GM19438 (cell line): ENCODE measurements around the gene MVB12B.

Experiments used
- ATAC-seq: cut with Tn5 transposase; IDR thresholded peaks from one replicate; pipeline ENCODE4 v1.9.1; 2021; ENCODE audit warnings: low read depth; ENCODE audit not compliant: unreplicated experiment

The MVB12B gene

DNA sequence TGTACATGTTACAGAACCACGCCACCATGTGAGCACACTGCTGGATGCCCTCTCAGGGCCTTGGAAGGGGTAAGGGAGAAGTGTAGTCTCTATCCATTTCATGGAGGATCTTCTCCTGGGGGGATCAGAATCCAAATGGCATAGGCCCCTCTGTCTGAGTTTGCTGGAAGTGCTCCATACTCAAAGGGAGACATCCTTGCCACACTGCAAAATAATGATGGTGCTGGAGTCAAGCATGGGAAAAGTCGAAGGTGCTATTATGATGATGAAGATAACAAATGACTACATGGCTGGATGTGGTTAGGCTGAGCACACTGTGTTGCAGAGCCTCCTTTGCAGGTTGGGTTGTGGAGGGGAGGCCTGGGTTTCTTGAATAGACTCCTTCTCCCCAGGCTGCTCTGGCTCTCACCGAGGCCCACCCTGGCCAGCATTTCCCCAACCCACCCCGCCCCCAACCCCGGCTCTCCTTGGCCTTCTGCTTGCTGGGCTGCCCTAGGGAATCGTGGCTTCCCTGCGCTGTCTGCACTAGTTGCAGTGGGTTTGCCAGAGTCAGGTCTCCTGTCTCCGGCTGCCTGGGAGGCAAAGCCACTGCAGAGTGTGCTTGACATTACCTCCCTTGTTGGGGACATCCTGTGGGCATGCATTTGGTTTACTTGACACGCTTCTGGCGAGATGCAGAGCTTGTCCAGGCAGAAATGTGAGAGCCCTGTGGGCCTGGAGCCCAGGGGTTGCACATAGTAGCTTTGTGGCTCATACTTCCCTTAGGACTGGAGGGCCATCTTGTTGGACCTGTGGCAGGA, 3.0 kb downstream of the MVB12B start:
- no peak for ATAC-seq

DNA sequence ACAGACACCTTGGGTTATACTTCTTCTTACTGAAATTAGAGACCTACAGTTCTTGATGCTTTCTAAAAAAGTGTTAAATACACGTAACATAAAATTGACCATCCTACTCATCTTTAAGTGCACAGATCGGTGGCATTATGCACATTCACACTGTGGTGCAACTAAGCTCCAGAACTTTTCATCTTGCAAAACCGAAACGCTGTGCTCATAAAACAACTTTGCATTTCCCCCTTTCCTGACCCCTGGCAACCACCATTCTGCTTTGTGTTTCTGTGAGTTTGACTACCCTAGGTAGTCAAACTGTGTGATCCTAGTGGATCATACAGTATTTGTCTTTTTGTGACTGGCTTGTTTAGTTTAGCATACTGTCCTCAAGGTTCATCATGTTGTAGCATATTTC, 3.9 kb downstream of the MVB12B start:
- no peak for ATAC-seq

DNA sequence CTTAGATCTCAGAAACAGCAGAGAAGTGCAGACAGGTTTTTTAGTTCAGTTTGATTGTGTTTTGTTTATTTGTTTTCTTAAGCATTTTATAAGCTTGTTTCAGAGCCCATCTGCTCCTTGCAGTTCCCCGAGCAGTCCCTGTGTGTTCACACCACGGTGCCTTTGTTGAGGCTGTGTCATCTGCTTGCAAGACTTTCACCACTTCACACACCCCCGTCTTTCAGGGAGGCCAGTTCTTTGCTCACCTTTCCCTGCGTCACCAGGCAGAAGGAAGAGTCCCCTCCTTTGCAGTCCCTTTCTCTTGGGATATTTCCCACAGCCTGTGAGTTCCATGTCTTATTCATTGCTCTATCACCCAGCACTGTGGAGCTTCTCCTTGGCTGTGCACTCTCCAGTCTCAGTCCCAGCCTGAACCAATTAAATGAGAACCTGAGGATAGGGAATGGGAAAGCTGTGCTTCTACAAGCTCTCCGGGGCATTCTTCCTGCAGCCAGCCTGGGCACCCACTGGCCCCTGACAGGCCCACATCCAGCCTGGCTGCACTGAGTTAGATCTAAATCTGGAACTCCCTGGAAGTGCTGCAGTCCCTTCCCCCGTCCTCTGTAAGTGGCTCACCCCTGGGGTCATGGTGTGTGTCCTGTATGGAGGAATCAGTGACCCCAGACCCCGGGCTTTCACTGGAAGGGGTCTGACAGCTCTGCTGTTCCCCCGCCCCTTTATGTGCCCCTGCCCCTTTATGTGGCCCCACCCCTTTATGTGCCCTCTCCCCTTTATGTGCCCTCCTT, 5.5 kb downstream of the MVB12B start:
- ATAC-seq: no peak

DNA sequence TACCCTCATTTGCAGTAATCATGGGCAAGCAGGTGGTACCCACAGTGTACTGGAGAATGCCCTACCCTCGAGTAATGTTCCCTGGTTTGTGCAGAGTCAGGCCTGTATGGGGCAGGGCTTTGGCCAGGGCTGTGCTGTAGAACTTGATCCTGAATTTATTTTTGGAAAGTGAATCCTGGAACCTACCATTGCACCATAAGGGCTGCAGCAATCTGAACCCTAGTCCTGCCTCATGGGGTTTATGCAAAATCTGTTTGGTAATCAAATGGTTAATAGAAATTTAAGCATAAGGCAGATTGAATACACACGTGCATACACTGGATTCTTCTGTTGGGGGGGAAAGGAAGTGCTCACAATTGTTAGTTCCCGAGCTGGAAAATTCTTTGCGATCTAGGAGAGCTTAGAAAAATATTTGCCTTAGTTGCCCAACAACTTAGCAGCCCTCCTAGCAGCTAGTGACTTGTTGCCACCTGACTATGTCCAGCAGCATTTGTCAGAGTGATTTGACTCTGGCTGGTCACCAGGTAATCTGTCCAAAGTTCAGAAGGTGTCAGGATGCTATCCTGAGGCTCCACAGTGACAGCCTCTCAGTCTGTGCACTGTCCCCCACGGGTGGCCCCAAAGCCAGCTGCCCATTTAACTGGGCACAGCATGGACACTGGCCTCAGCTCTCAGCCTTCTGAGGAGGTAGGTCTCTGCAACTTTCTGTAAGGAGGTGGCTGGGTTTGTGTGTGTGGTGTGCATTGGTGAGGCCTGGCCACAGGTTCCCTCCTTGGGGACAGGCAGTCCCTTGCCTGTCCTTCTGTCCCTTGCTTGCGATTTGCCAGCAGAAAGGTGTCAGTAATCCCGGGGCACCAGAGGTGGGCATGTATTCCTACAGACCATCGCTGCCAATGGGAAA, 8.3 kb downstream of the MVB12B start:
- ATAC-seq: no peak

DNA sequence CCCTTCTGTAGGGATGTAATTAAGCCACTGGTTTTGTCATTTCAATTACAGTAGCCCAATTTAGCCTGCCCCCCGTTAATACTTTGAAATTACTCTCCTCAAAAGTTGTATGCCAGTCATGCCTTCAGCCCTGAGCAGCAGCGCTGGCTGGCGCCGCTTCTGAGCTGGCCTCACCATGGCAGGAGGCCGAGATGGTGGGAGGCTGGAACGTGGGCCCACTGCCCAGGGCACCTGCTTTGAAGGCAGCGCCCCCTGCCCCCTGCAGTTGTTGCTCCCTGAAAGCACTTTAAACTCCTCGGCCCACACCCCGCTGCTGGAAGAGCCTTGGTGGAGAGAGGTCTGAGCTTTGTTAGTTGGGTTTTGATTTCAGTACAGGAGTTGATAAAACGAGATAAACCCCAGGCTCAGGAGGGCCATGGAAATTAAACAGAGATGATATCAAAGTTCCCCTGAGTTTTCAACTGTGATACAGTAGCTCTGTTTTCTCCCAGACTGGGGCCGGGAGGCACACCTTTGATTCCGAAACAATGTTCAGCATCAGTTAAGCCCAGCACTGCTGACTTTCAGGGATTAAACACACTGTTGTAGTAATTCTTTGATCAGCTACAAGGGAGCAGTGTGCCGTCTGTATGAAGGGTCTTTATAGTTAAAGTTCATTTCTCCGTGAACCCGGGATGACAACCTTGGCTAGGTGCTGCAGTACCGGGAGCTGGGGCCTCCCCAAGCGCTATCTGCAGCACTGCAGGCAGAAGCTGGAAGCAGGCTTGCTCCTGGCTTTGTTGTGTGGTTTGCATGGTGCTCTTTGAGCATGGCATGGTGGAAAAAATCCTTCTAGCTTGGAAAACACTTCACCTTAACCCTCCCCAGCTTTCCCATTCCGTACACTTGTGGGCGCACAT, 9.5 kb downstream of the MVB12B start:
- no peak for ATAC-seq

DNA sequence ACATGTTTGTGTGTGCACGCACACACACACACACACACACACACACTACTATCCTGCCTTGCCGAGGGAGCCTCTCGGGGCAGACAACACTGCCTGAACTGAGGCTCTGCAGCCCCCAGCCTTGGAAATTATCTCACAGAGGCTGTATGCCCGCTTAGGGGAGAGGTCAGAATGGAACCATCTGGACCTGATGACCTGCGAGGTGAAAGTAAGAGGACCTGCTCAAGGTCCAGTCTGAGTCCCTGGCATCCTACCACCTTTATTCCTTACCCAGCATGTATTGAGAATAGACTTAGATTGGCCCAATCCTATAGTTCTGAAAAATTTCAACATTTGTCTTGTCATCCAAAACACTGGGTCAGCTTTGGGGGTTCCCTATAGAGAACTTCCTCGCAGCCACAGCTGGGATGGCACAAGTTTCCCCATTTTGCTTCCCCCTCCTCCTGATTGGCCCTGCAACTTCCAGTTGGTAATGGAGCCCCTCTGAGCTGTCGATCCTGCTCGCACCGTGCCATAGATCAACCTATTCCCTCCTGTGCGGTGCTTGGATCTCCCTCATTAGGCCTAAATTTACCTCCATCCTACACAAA, 10.2 kb downstream of the MVB12B start:
- ATAC-seq: no peak

DNA sequence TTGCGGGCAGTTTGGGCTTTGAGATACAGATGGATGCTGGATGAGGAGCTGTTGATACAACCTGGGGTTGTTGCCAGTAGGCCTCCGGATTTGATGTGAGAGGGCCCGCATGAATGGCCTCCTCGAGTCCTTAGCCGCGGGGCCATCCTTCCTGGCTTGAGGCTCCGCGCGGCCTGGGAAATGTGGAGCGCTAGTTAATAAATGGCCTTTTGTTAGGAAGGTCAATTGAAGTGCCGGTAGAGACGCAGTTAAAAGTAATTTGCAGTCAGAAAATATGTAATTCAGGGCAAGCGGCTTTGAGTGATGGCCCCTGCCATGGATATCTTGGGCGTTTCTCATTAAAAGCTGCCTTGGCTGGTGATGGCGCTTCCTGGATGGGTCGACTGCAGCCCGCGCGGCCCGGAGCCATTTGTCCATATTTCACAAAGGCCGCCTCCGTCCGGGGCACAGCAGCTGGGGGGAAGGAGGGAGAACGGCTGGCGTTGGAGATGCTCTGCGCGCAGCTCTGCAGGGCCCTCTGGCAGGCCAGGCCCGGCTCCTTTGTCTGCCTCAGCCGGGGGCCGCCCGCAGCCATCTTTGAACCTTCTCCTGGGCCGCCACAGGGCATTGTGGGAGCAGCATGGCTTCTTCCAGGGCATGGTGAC, 11.2 kb downstream of the MVB12B start:
- no peak for ATAC-seq

DNA sequence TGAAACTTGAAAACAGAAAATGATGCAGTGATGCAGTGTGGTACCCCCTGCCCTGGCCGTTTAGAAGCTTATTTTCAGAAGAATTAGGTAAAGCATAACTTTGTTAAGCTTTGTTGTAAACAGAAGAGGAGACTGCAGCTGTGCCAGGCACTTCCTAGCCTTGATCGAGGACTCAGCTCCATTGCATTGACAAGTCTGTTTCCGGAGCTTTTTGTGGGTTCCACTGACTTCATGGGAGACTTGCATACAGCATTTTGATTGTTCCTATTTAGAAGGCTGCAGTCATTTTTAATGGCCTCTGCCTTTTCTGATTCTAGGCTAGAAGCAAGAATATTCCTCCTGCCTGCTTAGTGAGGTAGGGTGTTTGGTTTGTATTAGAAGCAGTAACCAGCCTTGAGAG, 12.3 kb downstream of the MVB12B start:
- ATAC-seq: no peak

DNA sequence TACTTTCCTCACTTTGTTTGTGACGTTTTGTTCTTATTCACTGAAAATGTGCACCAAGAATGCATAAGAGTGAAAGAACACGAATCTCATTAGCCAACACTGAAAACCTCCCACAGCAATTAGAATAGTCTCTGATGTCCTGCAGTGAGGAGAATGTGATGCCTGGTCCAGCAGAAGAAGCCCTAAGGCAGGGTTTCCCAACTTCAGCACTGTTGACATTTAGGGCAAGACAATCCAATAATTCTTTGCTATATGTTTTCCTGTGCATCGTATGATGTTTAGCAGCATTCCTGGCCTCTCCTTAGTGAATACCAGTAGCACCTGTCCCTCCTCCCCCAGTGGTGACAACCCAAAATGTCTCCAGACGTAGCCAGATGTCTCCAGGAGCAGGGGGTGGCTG, 14.8 kb downstream of the MVB12B start:
- ATAC-seq: no peak

DNA sequence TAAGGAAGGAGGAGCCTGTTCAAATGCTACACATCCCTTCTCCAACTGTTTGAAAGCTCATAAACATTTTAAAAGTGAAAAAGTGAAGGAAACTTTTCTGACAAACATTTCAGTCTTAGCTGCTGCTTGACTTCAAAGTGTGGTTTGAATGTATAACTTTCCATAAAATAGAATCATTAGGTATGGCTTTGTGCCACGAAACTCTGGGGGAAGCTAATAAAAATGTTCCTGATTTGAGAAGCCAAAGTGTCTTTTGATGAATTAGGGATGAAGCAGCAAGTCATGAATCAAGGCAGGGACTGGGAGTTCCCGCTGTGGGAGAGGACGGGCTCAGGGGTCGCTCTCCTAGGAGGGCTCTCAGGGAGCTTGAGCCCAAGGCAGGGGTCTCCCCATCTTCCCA, 15.3 kb downstream of the MVB12B start:
- no peak for ATAC-seq

DNA sequence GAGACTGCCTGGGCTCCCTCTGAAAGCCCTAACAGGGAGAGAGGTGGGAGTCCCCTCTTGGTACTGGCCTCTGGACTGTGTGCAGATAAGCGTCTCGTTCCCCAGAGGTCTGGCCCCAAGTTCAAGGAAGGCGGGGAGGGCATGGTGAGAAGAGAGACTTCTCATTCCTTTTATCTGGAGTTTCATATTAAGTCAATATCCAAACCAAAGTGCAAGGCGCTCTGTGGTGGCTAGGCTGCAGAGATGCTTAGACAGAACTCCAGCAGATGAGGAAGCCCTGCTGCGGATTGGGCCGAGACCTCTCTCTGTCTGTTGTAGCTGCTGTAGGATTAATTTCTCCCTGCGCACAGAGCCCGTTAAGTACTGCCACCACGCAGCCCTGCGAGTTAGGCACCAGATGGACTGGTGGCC, 16.0 kb downstream of the MVB12B start:
- ATAC-seq: no peak

DNA sequence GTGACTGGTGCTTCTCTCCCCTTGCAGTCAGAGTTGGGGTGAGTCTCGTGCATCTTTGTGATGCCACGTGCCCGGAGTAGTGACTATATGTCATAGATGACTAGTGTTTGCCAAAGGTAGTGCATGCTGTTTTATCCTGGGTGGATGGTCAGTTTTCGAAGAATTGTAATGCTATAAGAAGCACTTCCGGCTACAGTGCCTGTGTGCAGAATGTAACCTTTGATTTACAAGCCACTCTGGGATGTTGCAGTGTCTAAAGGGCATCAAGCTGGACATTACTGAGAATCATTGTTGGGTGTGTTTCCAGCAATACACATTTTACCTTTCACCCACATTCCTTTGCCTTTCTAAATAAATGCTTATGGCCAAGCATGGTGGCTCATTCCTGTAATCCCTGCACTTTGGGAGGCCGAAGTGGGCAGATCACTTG, 16.7 kb downstream of the MVB12B start:
- ATAC-seq: no peak

DNA sequence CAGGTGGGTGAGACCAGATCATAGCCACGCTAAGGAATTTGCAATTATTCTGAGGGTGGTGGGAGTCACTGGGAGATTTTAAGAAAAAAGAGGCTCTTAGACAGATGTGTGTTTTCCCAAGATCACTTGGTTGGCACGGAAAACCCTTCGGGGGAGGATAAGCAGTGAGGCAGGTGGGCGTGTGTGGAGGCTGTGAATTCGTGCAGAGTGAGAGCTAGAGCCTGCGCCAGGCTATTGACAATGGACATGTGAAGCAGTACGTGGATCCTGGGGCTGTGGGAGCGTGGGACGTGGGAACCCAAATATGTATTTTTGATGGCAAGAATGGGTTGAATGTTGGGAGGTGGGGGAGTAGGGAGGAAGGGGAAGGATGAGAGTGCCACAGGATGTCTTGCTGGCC, 19.4 kb downstream of the MVB12B start:
- no peak for ATAC-seq

DNA sequence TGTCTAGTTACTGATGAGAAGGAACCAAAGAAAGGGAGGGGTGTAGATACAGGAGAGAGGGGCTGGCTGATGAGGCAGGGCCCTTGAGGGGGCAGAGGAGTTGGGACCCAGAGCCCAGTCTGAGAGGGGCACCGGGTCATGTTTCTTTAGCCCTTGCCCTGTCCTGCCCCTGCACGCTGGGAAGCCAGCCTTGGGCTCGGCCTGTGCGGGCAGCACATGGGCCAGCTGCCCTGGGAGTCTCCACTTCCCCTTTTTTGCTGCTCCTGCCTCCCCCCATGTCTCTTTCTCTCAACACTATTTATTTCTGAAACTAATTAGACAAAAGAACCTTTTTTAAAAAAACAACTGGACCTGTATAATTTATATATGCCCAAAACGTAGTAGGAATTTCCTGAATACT, 20.5 kb downstream of the MVB12B start:
- ATAC-seq: no peak

DNA sequence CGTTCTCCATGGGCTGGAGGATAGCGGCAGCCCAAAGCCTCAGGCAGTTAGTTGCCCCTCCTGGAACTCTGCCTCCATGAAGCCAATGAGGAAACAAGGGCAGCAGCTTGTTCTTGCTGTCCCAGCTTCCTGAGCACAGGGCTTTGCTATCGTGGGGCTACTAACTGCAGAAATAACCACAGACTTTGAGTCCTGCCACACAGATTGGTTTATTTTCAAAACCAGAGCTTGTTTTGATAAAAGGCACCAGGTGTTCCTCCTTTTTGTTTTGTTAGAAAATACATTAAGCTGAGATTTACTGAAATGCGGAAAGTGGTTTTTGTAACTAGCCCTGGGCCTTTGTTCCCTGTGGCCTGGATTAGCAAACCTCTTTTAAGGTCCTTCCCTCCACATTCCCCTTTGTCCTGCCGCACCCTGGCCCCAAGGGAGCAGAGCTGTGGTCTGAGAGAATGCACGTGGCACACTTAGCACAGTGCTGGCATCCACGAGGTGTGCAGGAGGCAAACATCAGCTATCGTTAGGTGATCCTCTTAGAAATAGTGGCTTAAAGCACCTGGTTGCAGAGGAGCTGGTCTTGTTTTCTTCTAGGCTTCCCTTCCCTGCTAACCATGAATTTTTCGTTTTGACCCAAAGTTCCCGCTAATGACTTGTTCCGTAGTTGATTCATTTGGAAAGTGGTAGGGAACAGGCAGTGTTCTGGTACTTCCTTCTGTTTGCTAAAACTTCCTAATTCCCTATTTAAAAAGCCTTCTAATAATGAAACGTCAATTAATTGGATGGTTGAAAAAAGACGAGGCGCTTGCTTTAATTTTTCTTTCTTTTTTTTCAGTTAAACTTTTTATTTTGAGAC, 21.5 kb downstream of the MVB12B start:
- no peak for ATAC-seq

DNA sequence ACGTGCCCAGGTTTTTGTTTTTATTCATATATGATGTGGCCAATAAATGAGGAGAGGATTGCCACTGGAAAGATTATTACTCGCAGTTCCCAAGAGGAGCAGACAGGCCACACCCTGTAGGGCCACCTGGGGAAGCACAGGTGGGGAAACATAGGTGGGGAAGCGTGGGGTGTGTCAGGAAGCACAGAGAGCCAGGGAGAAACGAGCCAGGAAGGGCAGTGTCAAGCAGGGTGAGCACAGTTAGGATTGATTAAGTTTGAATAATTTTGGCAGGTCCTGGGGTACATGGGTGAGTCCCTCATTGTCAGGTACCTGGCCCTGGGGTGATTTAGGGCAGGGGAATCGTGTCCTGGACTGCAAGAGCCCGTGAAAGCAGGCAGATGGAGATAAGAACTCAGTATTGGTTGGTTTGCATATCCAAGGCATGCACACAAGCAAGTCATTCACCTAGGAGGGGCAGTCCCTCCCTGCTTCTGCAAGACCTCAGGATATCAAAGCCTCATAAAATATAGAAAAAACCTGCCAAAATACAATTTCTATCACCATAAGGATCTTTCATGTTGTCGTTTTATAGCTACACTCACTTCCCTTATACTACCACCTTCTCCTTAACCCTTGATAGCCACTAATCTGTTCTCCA, 22.4 kb downstream of the MVB12B start:
- no peak for ATAC-seq

DNA sequence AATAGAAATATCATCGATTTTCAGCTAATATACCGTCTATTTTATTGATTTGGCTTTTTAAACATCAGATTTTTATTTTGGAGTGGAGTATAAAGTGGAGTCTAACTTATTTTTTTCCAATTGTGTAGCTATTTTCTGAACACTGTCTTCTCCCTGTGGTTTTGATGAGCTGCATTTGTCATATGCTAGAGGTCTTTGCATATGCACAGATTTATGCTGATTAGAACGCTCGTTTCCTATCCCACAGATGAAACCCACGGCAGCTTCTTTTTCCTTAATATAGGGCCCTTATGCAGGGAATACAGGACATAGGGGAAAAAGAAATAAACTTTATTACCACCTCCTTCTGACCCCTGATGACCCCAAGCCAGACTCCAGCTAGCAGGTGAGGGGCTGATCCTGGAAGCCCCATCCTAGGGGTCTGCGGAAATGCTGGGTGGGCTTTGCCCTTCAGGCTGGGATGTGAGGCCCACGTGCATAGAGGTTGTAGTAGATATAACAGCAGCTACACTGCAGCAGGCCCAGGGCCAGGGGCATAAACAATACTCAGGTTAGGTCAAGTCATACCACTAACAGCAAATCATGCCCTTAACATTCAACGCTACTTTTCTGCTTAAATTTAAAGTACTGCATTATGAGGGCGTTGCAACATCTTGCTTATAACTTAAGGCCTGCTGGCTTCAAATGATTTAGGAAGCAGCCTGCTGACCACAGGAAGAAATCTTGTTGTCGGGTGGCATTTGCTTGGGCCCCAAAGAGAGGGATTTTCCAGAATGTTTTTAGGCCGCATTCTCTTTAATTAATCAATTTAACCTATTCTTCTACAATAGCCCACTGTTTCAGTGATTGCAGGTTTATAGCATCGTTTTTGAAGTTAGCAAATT, 28.5 kb downstream of the MVB12B start:
- no peak for ATAC-seq
